Esophagus muscularis mucosa (tissue), 4 donors: Measurements from ENCODE around the gene MRPL46.

Source experiments
- CTCF ChIP-seq, 3 experiments: fragments of 200-600 bp in 2 of 3; fragments of 450-650 bp in 1 of 3; sonication (generic) in 2 of 3; IDR thresholded peaks; one replicate each; pipeline ENCODE4 v1.5.1; 2017 to 2019; ENCODE audit warnings: antibody characterized with exemption in 3 of 3, mild to moderate bottlenecking in 2 of 3, moderate library complexity in 1 of 3
- EP300 ChIP-seq: sonication (generic); formaldehyde crosslinking; IDR thresholded peaks from one replicate; pipeline ENCODE4 v1.6.1; 2017; ENCODE audit warnings: antibody characterized with exemption
- POLR2A ChIP-seq: fragments of 450-650 bp; IDR thresholded peaks from one replicate; pipeline ENCODE4 v1.6.1; 2017; ENCODE audit warnings: antibody characterized with exemption, moderate library complexity, mild to moderate bottlenecking, low read depth
- POLR2AphosphoS5 ChIP-seq, 2 donors: sonication (generic); formaldehyde crosslinking; IDR thresholded peaks; one replicate each; pipeline ENCODE4 v1.6.1; 2017; ENCODE audit warnings: antibody characterized with exemption in 2 of 2

GRCh38 chr15:88428053-88428452 is 39.1 kb downstream of the MRPL46 start:
- no peak for TF ChIP-seq CTCF (IDR thresholded peaks at IDR 0.05)
- no peak for TF ChIP-seq POLR2AphosphoS5 (IDR thresholded peaks at IDR 0.05)
- no peak for TF ChIP-seq POLR2A
- TF ChIP-seq EP300: no peak
